OCI-M1 (cell line): Measurements from ENCODE around the gene TEX47.

Experiments used
- DNase-seq: peaks from one replicate; lab custom pipeline; 2025; lab: John Stamatoyannopoulos, UW

The TEX47 gene

DNA sequence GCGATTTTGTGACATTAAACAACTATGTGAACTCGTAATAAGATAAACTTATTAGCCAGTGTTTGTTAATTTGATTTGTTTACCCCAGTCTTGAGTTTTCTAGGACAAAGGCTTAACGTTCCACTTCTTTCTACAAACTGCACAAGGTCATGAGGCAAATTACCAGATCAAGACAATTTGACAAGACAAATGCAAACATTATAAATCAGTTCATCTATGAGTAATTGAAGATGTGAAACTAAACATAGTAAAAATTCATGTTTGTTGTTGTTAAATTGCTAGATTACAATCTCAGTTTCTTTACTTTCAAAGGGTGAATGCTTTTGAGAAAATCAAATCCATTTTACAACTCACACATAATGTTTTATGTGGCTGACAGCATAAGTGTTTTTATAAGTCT lies 49.4 kb downstream of the TEX47 start:
- no peak for DNase-seq
